OCI-LY7 (cell line): ENCODE measurements around the gene UMAD1. TPM values are rescaled to one million over a fixed set of nuclear protein-coding genes. Genes with fewer than 3 reads are reported as not detected.

Experiments
- BruUV-seq: library from RNA; stranded (reverse); fragments of 400-500 nt; replicated peaks from 2 replicates; lab custom pipeline; 2021; lab: Mats Ljungman, UMichigan
- CTCF ChIA-PET: fragments of 300-600 bp; sonication (Branson Sonifier 250); formaldehyde crosslinking; loops from one replicate; lab custom pipeline; 2022; ENCODE audit warnings: antibody characterized with exemption; ENCODE audit not compliant: unreplicated experiment; lab: Charles Lee
- POLR2A ChIA-PET: fragments of 300-600 bp; sonication (Branson Sonifier 250); formaldehyde crosslinking; loops from one replicate; lab custom pipeline; 2022; ENCODE audit warnings: antibody characterized with exemption; lab: Charles Lee
- DNase-seq: peaks from one replicate; pipeline ENCODE4 v3.0.0-alpha.2; 2015; ENCODE audit warnings: low spot score
- H2AFZ ChIP-seq: fragments of 200-600 bp; sonication (generic), shearing (Covaris generic); 2 replicates; pipeline ENCODE4 v1.6.1; 2014; ENCODE audit warnings: mild to moderate bottlenecking, antibody characterized with exemption, low read length, moderate library complexity
- H3K27ac ChIP-seq: fragments of 200-600 bp; sonication (generic); 2 replicates; pipeline ENCODE4 v1.5.1; 2014; ENCODE audit warnings: mixed run types, low read depth, mild to moderate bottlenecking, moderate library complexity, low read length, inconsistent platforms; ENCODE audit not compliant: poor library complexity, severe bottlenecking
- H3K36me3 ChIP-seq: fragments of 200-600 bp; sonication (generic); 2 replicates; pipeline ENCODE4 v1.6.1; 2014; ENCODE audit warnings: mild to moderate bottlenecking, antibody characterized with exemption, low read length, moderate library complexity, mixed read lengths; ENCODE audit not compliant: insufficient read depth
- H3K4me1 ChIP-seq: fragments of 200-600 bp; sonication (generic); 2 replicates; pipeline ENCODE4 v1.5.1; 2014; ENCODE audit warnings: mild to moderate bottlenecking, low read length; ENCODE audit not compliant: insufficient read depth, poor library complexity, severe bottlenecking
- H3K4me2 ChIP-seq: fragments of 200-600 bp; sonication (generic); 2 replicates; pipeline ENCODE4 v1.6.1; 2014; ENCODE audit warnings: mild to moderate bottlenecking, low read length
- H3K4me3 ChIP-seq: fragments of 200-600 bp; sonication (generic); 2 replicates; pipeline ENCODE4 v1.5.1; 2014; ENCODE audit warnings: mild to moderate bottlenecking, low read depth, low read length; ENCODE audit not compliant: poor library complexity, severe bottlenecking
- H3K79me2 ChIP-seq: fragments of 200-600 bp; sonication (generic); 2 replicates; pipeline ENCODE4 v1.6.1; 2016; ENCODE audit warnings: low read depth, mild to moderate bottlenecking, low read length, moderate library complexity, mixed read lengths; ENCODE audit not compliant: insufficient read depth
- H3K9me2 ChIP-seq: fragments of 200-600 bp; sonication (generic); 2 replicates; pipeline ENCODE4 v1.6.1; 2016; ENCODE audit warnings: mild to moderate bottlenecking, low read length, mixed read lengths; ENCODE audit not compliant: insufficient read depth
- H3K9me3 ChIP-seq: fragments of 200-600 bp; sonication (generic); 2 replicates; pipeline ENCODE4 v1.6.1; 2014; ENCODE audit warnings: mild to moderate bottlenecking, mixed run types, low read length, mixed read lengths
- H4K20me1 ChIP-seq: fragments of 200-600 bp; sonication (generic); 2 replicates; pipeline ENCODE4 v1.6.1; 2014; ENCODE audit warnings: mild to moderate bottlenecking, antibody characterized with exemption, low read length, moderate library complexity, mixed read lengths; ENCODE audit not compliant: insufficient read depth
- CTCF ChIP-seq: fragments of 200-600 bp; sonication (generic); conservative IDR thresholded peaks from 2 replicates; pipeline ENCODE4 v1.5.1; 2014; ENCODE audit warnings: mild to moderate bottlenecking, antibody characterized with exemption, low read length, moderate library complexity, mixed read lengths
- EZH2phosphoT487 ChIP-seq: fragments of 200-600 bp; sonication (generic); IDR thresholded peaks from 2 replicates; pipeline ENCODE4 v1.6.1; 2018; ENCODE audit warnings: low read depth, borderline replicate concordance, mild to moderate bottlenecking, mixed run types, antibody characterized with exemption, low read length, moderate library complexity, mixed read lengths
- intact Hi-C: fragments of 100-400 bp; cut with micrococcal nuclease; formaldehyde crosslinking; loops from one replicate; pipeline ENCODE4 v1.10.0; 2022; ENCODE audit not compliant: unreplicated experiment
- total RNA-seq, 2 experiments: library from RNA; depleted of rRNA in 1 of 2; stranded (reverse); fragments of >200 nt in 1 of 2; shearing (Covaris generic) in 1 of 2; gene quantifications; 2 replicates each; pipeline ENCODE4 v1.2.3, GENCODE V29; 2014 to 2022

The UMAD1 gene
- total RNA-seq, 2 experiments from 2014 or later, result 8.7 to 15.2 TPM

DNA sequence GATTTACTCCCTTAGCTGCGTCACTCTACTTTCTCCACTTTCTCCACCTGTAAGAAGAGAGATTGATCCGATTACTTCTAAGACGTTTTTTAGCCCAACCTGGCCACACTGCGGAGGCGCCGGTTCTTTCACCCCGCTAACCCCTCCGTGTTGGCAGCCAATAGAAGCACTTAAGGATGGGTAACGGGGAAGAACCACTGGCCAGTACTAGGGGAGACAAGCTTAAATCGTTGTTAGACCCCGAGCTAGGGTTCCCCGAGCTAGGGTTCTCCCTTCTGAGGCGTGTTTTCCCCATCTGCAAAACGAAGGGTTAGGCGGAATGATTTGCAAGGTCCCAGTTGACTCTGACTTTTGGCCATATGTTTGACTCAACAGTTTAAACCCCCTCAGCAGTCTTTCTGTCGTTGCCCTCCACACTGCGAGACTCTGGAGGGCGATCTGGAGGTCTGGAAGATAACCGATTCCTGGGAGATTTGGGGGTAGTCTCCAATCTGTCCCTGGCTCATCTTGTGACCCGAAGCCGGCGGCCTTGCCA, 644 bp downstream of the UMAD1 start:
- Histone ChIP-seq H3K4me1 (peaks cover 28% of the 10 kb centered on the region), H3K79me2 (peaks cover 45% of the 10 kb centered on the region; the same call in 1 of the 2 replicates), H4K20me1 (peaks cover 3% of the 10 kb centered on the region; the same call in 1 of the 2 replicates), H3K4me3 (peak overlapping the region; percentile 92), H3K4me2 (peak overlapping the region; percentile 77), H3K27ac (peak overlapping the region; percentile 49), H3K9me2 (no peaks in the 10 kb centered on the region), H2AFZ (peak overlapping the region; percentile 93), H3K36me3 (peaks cover 19% of the 10 kb centered on the region), H3K9me3 (no peaks in the 10 kb centered on the region)
- BruUV-seq, result TSS peak; percentile 79
- no peak for DNase-seq
- ChIA-PET CTCF (interaction anchor here (1.1 to 1.2 kb wide), 2 partner anchors 12 to 458 kb away, joined by 3 read pairs; no protein-coding TSS in a partner anchor), POLR2A (interaction anchor here (0.6 to 2.9 kb wide), 14 partner anchors 10 to 575 kb away, joined by 3 to 17 read pairs (median 4); no protein-coding TSS in a partner anchor)
- intact Hi-C loops, result loop anchor here (2.0 to 10.0 kb wide), 4 partner anchors 328 to 536 kb away; partner anchors contain the start of genes C1GALT1 and GLCCI1
- TF ChIP-seq CTCF, result 0 out of 2 replicates have a peak, but pooled peaks have one; percentile 20
- no peak for TF ChIP-seq EZH2phosphoT487

- peaks cover 28% of the 10 kb centered on the region for H3K4me1 ChIP-seq
- peaks cover 3% of the 10 kb centered on the region; the same call in 1 of the 2 replicates for H4K20me1 ChIP-seq
- H3K79me2 ChIP-seq, result peaks cover 45% of the 10 kb centered on the region; the same call in 1 of the 2 replicates
- peak overlapping the region; percentile 77 for H3K4me2 ChIP-seq
- peaks cover 11% of the 10 kb centered on the region for H3K36me3 ChIP-seq
- H3K27ac ChIP-seq, result no peak overlapping the region
- no TSS peak for BruUV-seq
- POLR2A ChIA-PET, result interaction anchor here (0.6 to 2.9 kb wide), 14 partner anchors 8 to 561 kb away, joined by 3 to 10 read pairs (median 4); no protein-coding TSS in a partner anchor
- no peaks in the 10 kb centered on the region for H3K9me3 ChIP-seq
- H3K9me2 ChIP-seq, result no peaks in the 10 kb centered on the region
- intact Hi-C loops, result loop anchor here (10.0 kb wide), 1 partner anchor 387 kb away; no protein-coding TSS in a partner anchor
- CTCF ChIA-PET, result no interaction called here
- peak overlapping the region; percentile 92 for H3K4me3 ChIP-seq
- no peak overlapping the region; the same call in 1 of the 2 replicates for H2AFZ ChIP-seq
- peak; percentile 4 for DNase-seq
- TF ChIP-seq EZH2phosphoT487, result no peak
- no peak for TF ChIP-seq CTCF
Observed at GRCh38 chr7:7642081-7642480, 1.5 kb downstream of the UMAD1 start.
